SK-N-SH treated with all-trans-retinoic acid at 6 μM for 48 hours (cell line): ENCODE results near the gene DSN1.
A peak's percentile ranks its signal among the peaks of the same experiment; 100 is the strongest.

ENCODE experiments used
- ATAC-seq: fragments of 200-7000 bp; cut with Tn5 transposase; 3 replicates; pipeline ENCODE4 v1.9.1; 2020; ENCODE audit warnings: mild to moderate bottlenecking, moderate library complexity
- ARNTL ChIP-seq: fragments of 450-650 bp; formaldehyde crosslinking; IDR thresholded peaks from 2 replicates; pipeline ENCODE4 v1.5.0; 2020; ENCODE audit warnings: low read depth, mild to moderate bottlenecking, moderate library complexity, borderline replicate concordance
- CSDC2 ChIP-seq: fragments of 250-450 bp; sonication (Bioruptor Pico); IDR thresholded peaks from 2 replicates; pipeline ENCODE4 v1.5.0; 2020; ENCODE audit warnings: mild to moderate bottlenecking, moderate library complexity
- ESRRG ChIP-seq: fragments of 250-450 bp; sonication (Bioruptor Pico); IDR thresholded peaks from 2 replicates; pipeline ENCODE4 v1.6.1; 2021; ENCODE audit warnings: mild to moderate bottlenecking
- GLIS3 ChIP-seq: fragments of 250-450 bp; sonication (Bioruptor Pico); IDR thresholded peaks from 2 replicates; pipeline ENCODE4 v1.5.0; 2020; ENCODE audit warnings: mild to moderate bottlenecking, moderate library complexity
- ISL1 ChIP-seq: fragments of 250-450 bp; sonication (Bioruptor Pico); IDR thresholded peaks from 2 replicates; pipeline ENCODE4 v2.1.2; 2022; ENCODE audit warnings: mild to moderate bottlenecking, moderate library complexity
- OSR1 ChIP-seq: fragments of 250-450 bp; sonication (Bioruptor Pico); IDR thresholded peaks from 2 replicates; pipeline ENCODE4 v1.8.0; 2022; ENCODE audit warnings: moderate library complexity, mild to moderate bottlenecking, inconsistent platforms
- PPARA ChIP-seq: fragments of 250-450 bp; sonication (Bioruptor Pico); IDR thresholded peaks from 2 replicates; pipeline ENCODE4 v1.5.0; 2020; ENCODE audit warnings: mild to moderate bottlenecking, borderline replicate concordance
- RARB ChIP-seq: fragments of 250-450 bp; sonication (Bioruptor Pico); IDR thresholded peaks from 2 replicates; pipeline ENCODE4 v1.8.0; 2021; ENCODE audit warnings: mild to moderate bottlenecking, moderate library complexity
- SNAI2 ChIP-seq: fragments of 250-450 bp; sonication (Bioruptor Pico); IDR thresholded peaks from 2 replicates; pipeline ENCODE4 v1.5.0; 2020; ENCODE audit warnings: mild to moderate bottlenecking, moderate library complexity
- TCF4 ChIP-seq: fragments of 250-450 bp; sonication (Bioruptor Pico); IDR thresholded peaks from 2 replicates; pipeline ENCODE4 v1.8.0; 2021; ENCODE audit warnings: mild to moderate bottlenecking, moderate library complexity, borderline replicate concordance
- TOX ChIP-seq: fragments of 250-450 bp; sonication (Bioruptor Pico); IDR thresholded peaks from 2 replicates; pipeline ENCODE4 v1.8.0; 2021; ENCODE audit warnings: mild to moderate bottlenecking, moderate library complexity, borderline replicate concordance
- ZC3H10 ChIP-seq: fragments of 250-450 bp; sonication (Bioruptor Pico); IDR thresholded peaks from 2 replicates; pipeline ENCODE4 v1.5.1; 2021; ENCODE audit warnings: mild to moderate bottlenecking, moderate library complexity
- ZFP30 ChIP-seq: fragments of 450-650 bp; formaldehyde crosslinking; IDR thresholded peaks from 2 replicates; pipeline ENCODE4 v1.5.0; 2022; ENCODE audit warnings: mild to moderate bottlenecking, moderate library complexity
- ZNF565 ChIP-seq: fragments of 450-650 bp; formaldehyde crosslinking; conservative IDR thresholded peaks from 2 replicates; pipeline ENCODE4 v1.5.0; 2020; ENCODE audit warnings: low read depth, mild to moderate bottlenecking, moderate library complexity
- ZNF8 ChIP-seq: fragments of 450-650 bp; formaldehyde crosslinking; IDR thresholded peaks from 2 replicates; pipeline ENCODE4 v1.5.0; 2020; ENCODE audit warnings: mild to moderate bottlenecking, moderate library complexity
- TF ChIP-seq, protein P1 (sequence below): fragments of 250-450 bp; sonication (Bioruptor Pico); IDR thresholded peaks from 2 replicates; pipeline ENCODE4 v1.5.1; 2020; ENCODE audit warnings: low read depth, mild to moderate bottlenecking, moderate library complexity
- TF ChIP-seq, protein P2 (sequence below): fragments of 250-450 bp; sonication (Bioruptor Pico); IDR thresholded peaks from 2 replicates; pipeline ENCODE4 v1.8.0; 2021; ENCODE audit warnings: low read depth, mild to moderate bottlenecking, moderate library complexity, borderline replicate concordance
- TF ChIP-seq, protein P3 (sequence below): fragments of 250-450 bp; sonication (Bioruptor Pico); IDR thresholded peaks from 2 replicates; pipeline ENCODE4 v1.5.1; 2021; ENCODE audit warnings: mild to moderate bottlenecking, moderate library complexity

The DSN1 gene

GRCh38 chr20:36796875-36797274 is 23.3 kb upstream of the DSN1 start (continued):
- TF ChIP-seq OSR1 (CRISPR knock-in tag) (no peak), TOX (CRISPR knock-in tag) (no peak), ZC3H10 (CRISPR knock-in tag) (no peak), ESRRG (CRISPR knock-in tag) (no peak), CSDC2 (CRISPR knock-in tag) (no peak), PPARA (no peak)
- TF ChIP-seq, protein P1, sequence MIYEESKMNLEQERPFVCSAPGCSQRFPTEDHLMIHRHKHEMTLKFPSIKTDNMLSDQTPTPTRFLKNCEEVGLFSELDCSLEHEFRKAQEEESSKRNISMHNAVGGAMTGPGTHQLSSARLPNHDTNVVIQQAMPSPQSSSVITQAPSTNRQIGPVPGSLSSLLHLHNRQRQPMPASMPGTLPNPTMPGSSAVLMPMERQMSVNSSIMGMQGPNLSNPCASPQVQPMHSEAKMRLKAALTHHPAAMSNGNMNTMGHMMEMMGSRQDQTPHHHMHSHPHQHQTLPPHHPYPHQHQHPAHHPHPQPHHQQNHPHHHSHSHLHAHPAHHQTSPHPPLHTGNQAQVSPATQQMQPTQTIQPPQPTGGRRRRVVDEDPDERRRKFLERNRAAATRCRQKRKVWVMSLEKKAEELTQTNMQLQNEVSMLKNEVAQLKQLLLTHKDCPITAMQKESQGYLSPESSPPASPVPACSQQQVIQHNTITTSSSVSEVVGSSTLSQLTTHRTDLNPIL: no peak

GRCh38 chr20:36796117-36796516 is 22.6 kb upstream of the DSN1 start:
- no peak for ATAC-seq
- TF ChIP-seq, protein P2, sequence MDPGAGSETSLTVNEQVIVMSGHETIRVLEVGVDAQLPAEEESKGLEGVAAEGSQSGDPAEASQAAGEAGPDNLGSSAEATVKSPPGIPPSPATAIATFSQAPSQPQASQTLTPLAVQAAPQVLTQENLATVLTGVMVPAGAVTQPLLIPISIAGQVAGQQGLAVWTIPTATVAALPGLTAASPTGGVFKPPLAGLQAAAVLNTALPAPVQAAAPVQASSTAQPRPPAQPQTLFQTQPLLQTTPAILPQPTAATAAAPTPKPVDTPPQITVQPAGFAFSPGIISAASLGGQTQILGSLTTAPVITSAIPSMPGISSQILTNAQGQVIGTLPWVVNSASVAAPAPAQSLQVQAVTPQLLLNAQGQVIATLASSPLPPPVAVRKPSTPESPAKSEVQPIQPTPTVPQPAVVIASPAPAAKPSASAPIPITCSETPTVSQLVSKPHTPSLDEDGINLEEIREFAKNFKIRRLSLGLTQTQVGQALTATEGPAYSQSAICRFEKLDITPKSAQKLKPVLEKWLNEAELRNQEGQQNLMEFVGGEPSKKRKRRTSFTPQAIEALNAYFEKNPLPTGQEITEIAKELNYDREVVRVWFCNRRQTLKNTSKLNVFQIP (CRISPR knock-in tag): no peak
- TF ChIP-seq TOX (CRISPR knock-in tag): no peak
- TF ChIP-seq ISL1 (CRISPR knock-in tag): no peak

GRCh38 chr20:36795691-36796090 is 22.1 kb upstream of the DSN1 start:
- TF ChIP-seq, protein P2 (CRISPR knock-in tag): no peak
- TF ChIP-seq PPARA (no peak), CSDC2 (CRISPR knock-in tag) (no peak)
- ATAC-seq: no peak

GRCh38 chr20:36794116-36794474 is 20.5 kb upstream of the DSN1 start:
- no peak for ATAC-seq
- TF ChIP-seq GLIS3 (no peak), ZNF565 (CRISPR knock-in tag) (no peak)
- TF ChIP-seq, all 23 proteins: peak for 0

DNA sequence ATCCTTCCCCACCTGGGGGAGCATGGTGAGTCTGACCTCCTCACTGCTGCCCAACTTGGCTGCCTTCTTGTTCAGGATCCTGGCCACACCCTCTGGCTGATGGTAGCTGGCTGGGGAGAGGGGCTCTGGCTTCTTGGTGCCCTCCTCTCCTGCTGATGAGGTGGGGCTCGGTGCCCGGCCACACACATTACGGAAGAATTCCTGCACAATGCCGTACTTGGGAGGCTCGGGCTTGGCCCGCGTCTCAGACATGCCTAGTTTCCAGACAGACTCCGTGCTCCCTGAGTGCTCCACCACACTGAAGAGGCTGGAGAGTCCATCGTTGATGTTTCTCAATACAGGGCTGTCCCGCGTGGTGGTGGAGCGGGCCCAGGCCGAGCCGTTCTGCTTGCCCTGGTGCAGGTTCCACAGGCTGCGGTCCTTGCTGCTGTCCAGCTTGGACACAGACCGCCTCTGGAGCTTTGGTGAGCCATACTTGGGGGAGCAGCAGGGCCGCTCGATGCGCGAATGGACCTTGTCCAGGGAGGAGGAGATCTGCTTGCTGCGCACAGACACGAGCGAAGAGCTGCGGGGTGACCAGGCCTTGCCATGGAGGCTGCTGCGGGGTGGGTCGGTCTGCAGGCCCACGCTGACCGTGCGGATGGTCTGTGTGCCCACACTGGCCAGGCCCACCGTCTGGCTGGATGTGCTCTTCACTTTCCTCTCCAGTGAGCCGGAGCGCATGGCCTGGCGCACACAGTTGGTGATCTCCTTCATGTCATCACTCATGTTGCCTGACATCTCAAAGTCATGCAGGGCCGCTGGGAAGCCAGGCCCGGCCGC is 19.9 kb upstream of the DSN1 start:
- TF ChIP-seq RARB (CRISPR knock-in tag): no peak
- ATAC-seq: no peak

DNA sequence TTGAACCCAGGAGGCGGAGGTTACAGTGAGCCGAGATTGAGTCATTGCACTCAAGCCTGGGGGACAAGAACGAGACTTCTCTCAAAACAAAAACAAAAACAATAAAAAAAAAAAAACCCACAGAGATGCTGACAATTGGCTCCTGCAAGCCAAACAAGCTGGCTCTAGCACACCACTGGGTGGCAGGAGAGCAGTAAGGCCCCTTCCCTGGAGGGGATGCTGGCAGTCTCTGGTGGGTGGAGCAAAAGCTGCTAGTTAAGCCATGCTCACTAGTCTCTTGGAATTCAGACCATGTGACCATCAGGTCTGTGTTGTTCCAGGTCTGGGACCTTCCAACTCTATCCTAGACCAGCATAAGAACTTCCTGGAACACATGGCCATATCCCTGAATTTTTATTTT is 18.9 kb upstream of the DSN1 start:
- ATAC-seq: peak; percentile 94
- TF ChIP-seq TCF4 (CRISPR knock-in tag) (no peak), ZFP30 (CRISPR knock-in tag) (no peak), ARNTL (CRISPR knock-in tag) (no peak), OSR1 (CRISPR knock-in tag) (no peak), RARB (CRISPR knock-in tag) (no peak), TOX (CRISPR knock-in tag) (no peak), ZNF8 (CRISPR knock-in tag) (no peak), ZNF565 (CRISPR knock-in tag) (no peak), SNAI2 (CRISPR knock-in tag) (no peak)
- TF ChIP-seq, protein P1: no peak
- TF ChIP-seq, protein P3, sequence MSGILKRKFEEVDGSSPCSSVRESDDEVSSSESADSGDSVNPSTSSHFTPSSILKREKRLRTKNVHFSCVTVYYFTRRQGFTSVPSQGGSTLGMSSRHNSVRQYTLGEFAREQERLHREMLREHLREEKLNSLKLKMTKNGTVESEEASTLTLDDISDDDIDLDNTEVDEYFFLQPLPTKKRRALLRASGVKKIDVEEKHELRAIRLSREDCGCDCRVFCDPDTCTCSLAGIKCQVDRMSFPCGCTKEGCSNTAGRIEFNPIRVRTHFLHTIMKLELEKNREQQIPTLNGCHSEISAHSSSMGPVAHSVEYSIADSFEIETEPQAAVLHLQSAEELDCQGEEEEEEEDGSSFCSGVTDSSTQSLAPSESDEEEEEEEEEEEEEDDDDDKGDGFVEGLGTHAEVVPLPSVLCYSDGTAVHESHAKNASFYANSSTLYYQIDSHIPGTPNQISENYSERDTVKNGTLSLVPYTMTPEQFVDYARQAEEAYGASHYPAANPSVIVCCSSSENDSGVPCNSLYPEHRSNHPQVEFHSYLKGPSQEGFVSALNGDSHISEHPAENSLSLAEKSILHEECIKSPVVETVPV: no peak
